OCI-LY3 (cell line): ENCODE results near the gene NSL1.
"Not testable (repeated sequence)": the region's sequence is repeated elsewhere in the genome, so short reads cannot be mapped to it uniquely, and the experiment has no call there.

Experiments
- H2AFZ ChIP-seq: fragments of 200-600, 300-600 bp; shearing (Covaris generic); 2 replicates; pipeline ENCODE4 v1.6.0; 2014; ENCODE audit warnings: antibody characterized with exemption, low read depth, low read length
- H3K27ac ChIP-seq: fragments of 200-600, 300-600 bp; sonication (generic); 2 replicates; pipeline ENCODE4 v1.5.1; 2014; ENCODE audit warnings: mild to moderate bottlenecking, low read length, moderate library complexity, mixed read lengths
- H3K27me3 ChIP-seq: fragments of 200-600, 300-600 bp; sonication (generic); 2 replicates; pipeline ENCODE4 v1.6.1; 2014; ENCODE audit warnings: low read depth, low read length, mixed read lengths
- H3K36me3 ChIP-seq: fragments of 200-600, 300-600 bp; sonication (generic); replicated peaks from 2 replicates; pipeline ENCODE3; 2014; ENCODE audit warnings: low read depth, low read length, mixed read lengths
- H3K4me1 ChIP-seq: fragments of 300-600, 200-600 bp; sonication (generic); 2 replicates; pipeline ENCODE4 v1.6.1; 2014; ENCODE audit warnings: low read length, mixed read lengths
- H3K4me2 ChIP-seq: fragments of 200-600, 300-600 bp; sonication (generic); 2 replicates; pipeline ENCODE4 v1.6.1; 2014; ENCODE audit warnings: low read length, mixed read lengths
- H3K4me3 ChIP-seq: fragments of 300-600, 200-600 bp; sonication (generic); 2 replicates; pipeline ENCODE4 v1.5.1; 2014; ENCODE audit warnings: antibody characterized with exemption, mild to moderate bottlenecking, low read length, moderate library complexity
- H3K79me2 ChIP-seq: fragments of 300-600, 200-600 bp; shearing (Covaris generic); 2 replicates; pipeline ENCODE4 v1.6.1; 2014; ENCODE audit warnings: mild to moderate bottlenecking, low read length, mixed read lengths
- H3K9ac ChIP-seq: fragments of 300-600, 200-600 bp; shearing (Covaris generic); 2 replicates; pipeline ENCODE4 v1.6.0; 2014; ENCODE audit warnings: mild to moderate bottlenecking, low read length, moderate library complexity
- H3K9me3 ChIP-seq: fragments of 200-600, 300-600 bp; shearing (Covaris generic); 2 replicates; pipeline ENCODE4 v1.6.1; 2014; ENCODE audit warnings: low read length, mixed read lengths; ENCODE audit not compliant: insufficient read depth
- H4K20me1 ChIP-seq: fragments of 200-600, 300-600 bp; sonication (generic); 2 replicates; pipeline ENCODE4 v1.6.1; 2016; ENCODE audit warnings: low read length, mixed read lengths; ENCODE audit not compliant: insufficient read depth
- CTCF ChIP-seq: fragments of 200-600, 300-600 bp; sonication (generic); IDR thresholded peaks from 2 replicates; pipeline ENCODE4 v1.5.1; 2014; ENCODE audit warnings: antibody characterized with exemption, low read length, low read depth
- EZH2phosphoT487 ChIP-seq: fragments of 200-600 bp; shearing (Covaris generic); IDR thresholded peaks from 2 replicates; pipeline ENCODE4 v1.6.1; 2018; ENCODE audit warnings: antibody characterized with exemption, mixed run types, low read depth

The NSL1 gene

GRCh38 chr1:212712451-212713303, 78.9 kb downstream of the NSL1 start:
- no peaks in the 10 kb centered on the region for H3K9me3 ChIP-seq
- no peaks in the 10 kb centered on the region for H3K36me3 ChIP-seq
- peaks cover 7% of the 10 kb centered on the region for H3K4me1 ChIP-seq
- no peak overlapping the region for H3K9ac ChIP-seq
- H3K4me3 ChIP-seq: no peak overlapping the region
- H3K4me2 ChIP-seq: no peak overlapping the region
- no peak overlapping the region for H3K27ac ChIP-seq
- H3K79me2 ChIP-seq: no peaks in the 10 kb centered on the region
- no peaks in the 10 kb centered on the region for H3K27me3 ChIP-seq
- TF ChIP-seq CTCF (no peak), EZH2phosphoT487 (no peak)
- H4K20me1 ChIP-seq: no peaks in the 10 kb centered on the region
- no peak overlapping the region for H2AFZ ChIP-seq

DNA sequence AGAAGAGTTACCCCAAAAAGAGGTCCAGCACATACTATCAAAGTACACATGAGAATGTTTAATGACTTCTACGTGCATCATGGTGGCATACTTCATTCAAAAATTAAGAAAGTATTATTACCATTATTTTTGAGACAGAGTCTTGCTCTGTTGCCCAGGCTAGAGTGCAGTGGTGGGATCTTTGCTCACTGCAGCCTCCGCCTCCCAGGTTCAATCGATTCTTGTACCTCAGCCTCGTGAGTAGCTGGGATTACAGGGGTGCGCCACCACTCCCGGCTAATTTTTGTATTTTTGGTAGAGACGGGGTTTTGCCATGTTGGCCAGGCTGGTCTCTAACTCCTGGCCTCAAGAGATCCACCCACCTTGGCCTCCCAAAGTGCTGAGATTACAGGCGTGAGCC, 79.6 kb downstream of the NSL1 start:
- not testable (repeated sequence) for H3K79me2 ChIP-seq, H3K9ac ChIP-seq, H2AFZ ChIP-seq, H3K4me3 ChIP-seq, H3K27me3 ChIP-seq, H4K20me1 ChIP-seq, H3K4me2 ChIP-seq, H3K9me3 ChIP-seq, H3K27ac ChIP-seq, H3K36me3 ChIP-seq, H3K4me1 ChIP-seq

DNA sequence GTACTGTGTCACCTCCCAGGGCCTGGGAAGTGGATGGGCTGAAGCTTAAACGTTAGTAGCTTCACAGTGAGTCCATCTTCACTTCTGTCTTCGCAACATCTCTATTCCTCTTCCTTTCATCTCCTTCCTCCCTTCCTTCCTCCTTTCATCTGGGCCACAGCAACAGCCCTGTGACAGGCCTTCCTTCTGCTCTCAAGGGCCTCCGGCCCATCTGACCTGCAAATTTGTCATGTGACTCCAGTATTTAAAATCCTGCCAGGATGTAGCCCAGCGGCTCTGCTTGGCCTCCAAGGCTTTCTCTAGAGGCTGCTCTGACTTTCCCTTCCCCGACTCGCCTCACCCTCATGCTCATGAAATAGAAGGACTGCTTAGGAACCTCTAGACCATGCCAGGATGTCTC, 81.0 kb downstream of the NSL1 start:
- Histone ChIP-seq H3K4me3 (no peak overlapping the region), H3K9ac (no peak overlapping the region), H3K27ac (no peak overlapping the region), H4K20me1 (no peaks in the 10 kb centered on the region), H3K9me3 (no peaks in the 10 kb centered on the region), H3K4me1 (peaks cover 7% of the 10 kb centered on the region), H3K36me3 (no peaks in the 10 kb centered on the region), H2AFZ (no peak overlapping the region), H3K27me3 (no peaks in the 10 kb centered on the region), H3K4me2 (no peak overlapping the region), H3K79me2 (no peaks in the 10 kb centered on the region)
- TF ChIP-seq CTCF: no peak

GRCh38 chr1:212703991-212704564, 87.5 kb downstream of the NSL1 start:
- H3K36me3 ChIP-seq: no peaks in the 10 kb centered on the region
- H3K27me3 ChIP-seq: peaks cover 15% of the 10 kb centered on the region
- no peak overlapping the region for H3K4me3 ChIP-seq
- no peak for TF ChIP-seq EZH2phosphoT487
- TF ChIP-seq CTCF: no peak
- no peaks in the 10 kb centered on the region for H3K9me3 ChIP-seq
- no peak overlapping the region for H3K4me2 ChIP-seq
- no peak overlapping the region for H3K27ac ChIP-seq
- no peak overlapping the region for H3K9ac ChIP-seq
- no peaks in the 10 kb centered on the region for H4K20me1 ChIP-seq
- H3K4me1 ChIP-seq: peaks cover 10% of the 10 kb centered on the region
- no peak overlapping the region for H2AFZ ChIP-seq
- H3K79me2 ChIP-seq: no peaks in the 10 kb centered on the region
